Fibroblast of peridontal ligament (primary cell): ENCODE results near the gene PPY.
A peak's percentile ranks its signal among the peaks of the same experiment; 100 is the strongest.
"Not testable (repeated sequence)": the region's sequence is repeated elsewhere in the genome, so short reads cannot be mapped to it uniquely, and the experiment has no call there.

Experiments
- DNase-seq: peaks from one replicate; pipeline ENCODE4 v3.0.0-alpha.2; 2010; ENCODE audit errors: extremely low read depth

The PPY gene

GRCh38 chr17:43905985-43906852, 36.1 kb downstream of the PPY start:
- DNase-seq: peak; percentile 48

DNA sequence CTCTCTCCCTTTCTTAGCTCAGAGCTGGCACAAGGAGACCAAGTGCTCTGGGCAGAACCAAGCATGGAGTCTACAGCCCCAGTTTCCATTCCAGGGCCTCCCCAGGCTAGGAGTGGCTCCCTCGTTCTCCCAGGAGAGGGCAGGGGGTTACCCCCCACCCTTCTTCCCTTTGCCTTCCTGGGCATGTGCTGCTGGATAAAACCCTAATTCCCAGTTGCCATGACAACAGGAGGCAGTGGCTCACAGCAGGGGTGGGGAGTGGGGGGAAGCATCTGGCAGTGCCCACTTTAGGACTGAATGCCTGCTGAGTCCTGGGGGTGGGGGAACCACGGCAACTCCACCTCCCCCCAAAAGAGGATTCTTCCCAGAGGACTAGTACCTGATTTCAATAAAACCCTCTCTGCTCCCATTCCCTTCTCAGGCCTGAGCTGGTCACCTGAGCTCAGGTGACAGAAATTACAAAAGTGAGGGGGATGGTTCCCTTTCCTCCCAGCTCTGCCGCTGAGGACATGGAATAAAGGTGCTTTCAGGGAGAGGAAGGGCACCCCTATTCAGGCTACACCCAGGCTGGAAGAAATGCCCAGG, 36.8 kb downstream of the PPY start:
- DNase-seq: no peak

GRCh38 chr17:43901861-43902589, 40.3 kb downstream of the PPY start:
- DNase-seq: no peak

DNA sequence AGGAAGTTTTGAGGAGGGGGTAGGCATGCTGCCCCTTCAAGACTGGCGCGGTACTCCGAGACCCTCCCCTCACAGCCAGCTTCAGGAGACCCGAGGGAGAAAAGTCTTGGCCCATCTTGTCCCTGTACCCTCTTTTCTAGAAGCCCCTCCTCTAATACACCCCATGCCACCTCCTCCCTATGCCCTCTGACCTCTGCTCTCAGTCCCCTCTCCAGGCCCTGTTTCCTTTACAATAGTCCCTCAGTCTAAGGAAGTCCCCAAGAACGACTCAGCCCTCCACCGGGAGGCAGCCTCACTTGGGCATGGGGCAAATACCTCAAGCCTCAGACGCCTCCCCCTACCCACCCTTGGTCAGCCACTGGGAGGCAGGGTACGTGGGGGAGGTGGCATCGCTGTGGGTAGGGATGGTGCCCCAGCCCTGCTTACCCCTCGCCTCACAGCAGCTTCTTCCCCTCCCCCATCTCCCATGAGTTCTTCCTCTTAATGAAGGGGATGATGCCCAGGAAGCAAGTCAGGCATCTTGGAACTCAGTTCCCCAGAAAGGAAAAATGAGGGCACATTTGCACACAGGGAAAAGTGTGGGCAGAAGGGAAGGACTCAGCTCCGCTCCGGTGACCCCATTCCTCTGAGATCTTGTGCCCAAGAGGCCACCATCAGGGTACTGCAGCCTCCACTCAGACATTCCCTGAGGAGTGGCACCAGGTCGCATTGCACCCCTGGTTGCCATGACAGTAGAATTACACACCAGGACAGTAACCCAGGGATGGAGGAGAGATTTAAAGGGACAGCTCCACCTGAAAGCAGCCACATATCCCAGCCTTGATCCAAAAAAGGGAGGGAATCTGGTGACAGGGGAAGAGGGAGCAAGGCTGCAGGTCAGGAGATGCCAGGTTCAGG, 41.2 kb downstream of the PPY start:
- no peak for DNase-seq

DNA sequence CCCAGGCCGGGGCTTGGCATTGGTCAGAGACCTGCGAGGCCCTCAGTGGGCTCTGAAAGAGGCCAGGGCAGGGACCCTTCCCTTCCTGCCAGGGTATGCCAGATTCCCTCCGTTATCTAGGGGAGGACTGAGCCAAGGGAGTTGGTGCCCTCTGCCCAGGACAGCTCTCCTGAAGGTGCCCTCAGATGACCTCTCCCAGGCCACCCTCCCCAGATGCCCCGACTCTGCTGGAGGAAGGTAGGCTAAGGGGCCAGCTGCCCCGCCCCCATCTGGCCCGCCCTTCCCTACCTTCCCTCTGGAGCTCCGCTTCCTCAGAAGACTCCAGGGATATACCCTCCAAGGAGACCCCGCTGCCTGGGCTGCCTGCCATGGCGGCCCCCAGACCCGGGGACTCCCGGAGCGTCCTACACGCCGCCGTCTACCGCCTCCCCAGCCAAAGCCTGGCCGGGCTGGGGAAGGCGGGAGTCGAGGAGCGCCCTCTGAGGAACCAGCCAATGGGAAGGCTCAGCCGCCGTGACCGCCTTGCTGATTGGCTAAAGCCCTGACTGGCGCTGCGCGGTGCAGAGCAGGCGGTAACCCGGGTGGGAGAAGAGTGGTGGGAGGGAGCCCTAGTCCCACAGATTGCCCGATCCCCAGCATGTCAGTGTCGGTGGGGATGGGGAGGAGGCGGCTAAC, 42.0 kb downstream of the PPY start:
- peak; percentile 71 for DNase-seq

DNA sequence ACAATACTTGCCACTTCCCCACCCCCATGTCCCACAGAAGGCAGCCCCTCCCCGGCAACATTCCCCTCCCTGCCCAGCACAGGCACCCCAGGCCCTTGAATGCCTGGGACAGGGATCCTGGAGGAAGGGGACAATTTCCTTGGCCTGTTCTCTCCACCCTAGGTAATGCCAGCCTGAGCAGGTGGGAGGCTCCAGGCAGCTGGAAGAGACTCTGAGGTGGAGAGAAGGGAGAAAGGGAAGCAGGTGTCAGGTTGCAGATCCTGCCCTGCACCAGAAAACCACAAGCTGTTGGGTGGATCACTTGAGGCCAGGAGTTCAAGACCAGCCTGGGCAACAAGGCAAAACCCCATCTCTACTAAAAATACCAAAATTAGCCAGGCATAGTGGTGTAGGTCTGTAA, 43.8 kb downstream of the PPY start:
- DNase-seq: no peak

DNA sequence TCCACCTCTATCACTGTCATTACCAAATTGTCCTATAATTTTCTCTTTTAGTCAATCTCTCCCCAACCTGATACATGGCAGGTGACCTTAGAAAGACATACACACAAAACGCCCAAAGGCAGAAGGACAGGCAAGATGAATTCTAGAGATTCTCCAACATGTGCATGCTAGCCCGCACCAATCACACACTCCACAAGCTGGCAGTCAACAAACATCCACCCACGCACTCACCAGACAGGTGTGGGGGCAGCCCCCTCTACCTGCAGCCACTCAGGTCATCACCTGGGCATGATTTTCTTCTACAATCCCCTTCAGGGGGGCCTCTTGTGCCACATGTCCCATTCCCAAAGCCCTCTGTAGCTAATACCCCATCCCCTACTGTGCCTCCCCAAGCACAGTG, 44.4 kb downstream of the PPY start:
- no peak for DNase-seq

DNA sequence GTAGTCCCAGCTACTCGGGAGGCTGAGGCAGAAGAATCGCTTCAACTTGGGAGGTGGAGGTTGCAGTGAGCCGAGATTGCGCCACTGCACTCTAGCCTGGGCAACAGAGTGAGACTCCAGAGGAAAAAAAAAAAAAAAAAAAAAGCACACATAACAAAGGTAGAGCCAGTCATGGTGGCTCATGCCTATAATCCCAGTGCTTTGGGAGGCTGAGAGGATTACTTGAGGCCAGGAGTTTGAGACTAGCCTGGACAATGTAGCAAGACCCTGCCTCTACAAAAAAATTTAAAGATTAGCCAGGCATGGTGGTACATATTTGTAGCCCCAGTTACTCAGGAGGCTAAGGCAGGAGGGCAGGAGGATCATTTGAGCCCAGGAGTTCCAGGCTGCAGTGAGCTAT, 47.8 kb downstream of the PPY start:
- not testable (repeated sequence) for DNase-seq

DNA sequence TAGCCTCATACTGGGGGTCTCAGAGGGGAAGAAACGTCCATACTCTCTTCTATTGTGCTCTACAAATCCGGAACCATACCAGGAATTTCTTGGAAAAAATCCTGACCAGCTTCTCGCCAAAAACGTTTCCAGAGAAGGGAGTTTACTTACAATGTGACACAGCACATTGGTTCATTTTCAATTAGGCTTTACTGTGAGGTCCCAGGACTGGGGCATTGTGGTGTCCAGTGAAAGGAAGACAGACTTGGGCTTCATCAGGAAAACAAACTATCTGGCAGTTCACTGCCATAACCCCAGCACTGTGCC, 49.7 kb downstream of the PPY start:
- DNase-seq: peak; percentile 56

DNA sequence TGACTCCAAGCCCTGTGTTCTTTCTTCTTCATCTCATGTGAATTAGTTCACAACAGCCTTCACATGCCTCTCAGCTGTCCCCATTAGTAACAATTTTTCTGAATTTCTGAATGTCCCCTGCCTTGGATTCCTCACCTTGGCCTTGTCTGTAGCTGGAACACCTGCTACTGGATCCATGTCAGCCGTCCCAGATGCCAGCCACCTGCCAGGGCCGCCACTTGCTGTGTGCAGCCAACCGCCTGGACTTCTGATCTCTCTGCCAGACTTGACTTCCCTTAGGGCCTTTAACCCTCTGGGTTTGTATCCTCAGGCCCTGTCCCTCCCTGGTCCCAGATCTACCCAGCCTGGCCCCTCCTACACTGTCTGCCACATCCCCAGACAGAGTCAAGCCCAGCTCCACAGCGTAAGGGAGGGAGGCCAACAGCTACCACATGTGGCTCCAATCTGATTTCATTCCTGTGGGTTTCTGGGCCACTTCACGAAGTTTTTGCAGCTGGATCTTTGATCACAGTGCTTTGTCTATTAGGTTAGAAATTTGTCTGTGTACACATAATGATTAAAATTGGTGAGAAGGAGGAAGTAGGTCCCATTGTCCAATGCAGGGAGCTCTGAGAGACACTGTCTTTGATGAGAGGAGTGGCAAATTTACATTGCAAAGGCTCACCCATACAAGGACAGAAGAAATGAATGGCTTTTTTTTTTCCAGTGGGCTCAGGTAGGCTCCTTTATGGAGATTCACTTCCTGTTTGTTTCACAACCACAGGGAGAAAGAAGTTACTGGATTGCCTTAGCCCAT, 50.2 kb downstream of the PPY start:
- DNase-seq: peak; percentile 75
